B cell (primary cell): ENCODE data around the gene LDLRAD3.

Experiments used
- CTCF ChIP-seq: fragments of 200-600 bp; IDR thresholded peaks from one replicate; pipeline ENCODE4 v1.8.0; 2022; ENCODE audit warnings: antibody characterized with exemption, mild to moderate bottlenecking
- EZH2 ChIP-seq: IDR thresholded peaks from 2 replicates; pipeline ENCODE4 v1.6.1; 2012; ENCODE audit warnings: borderline replicate concordance, low read depth, mild to moderate bottlenecking, moderate library complexity, low read length; ENCODE audit not compliant: insufficient read depth, poor library complexity, severe bottlenecking

DNA sequence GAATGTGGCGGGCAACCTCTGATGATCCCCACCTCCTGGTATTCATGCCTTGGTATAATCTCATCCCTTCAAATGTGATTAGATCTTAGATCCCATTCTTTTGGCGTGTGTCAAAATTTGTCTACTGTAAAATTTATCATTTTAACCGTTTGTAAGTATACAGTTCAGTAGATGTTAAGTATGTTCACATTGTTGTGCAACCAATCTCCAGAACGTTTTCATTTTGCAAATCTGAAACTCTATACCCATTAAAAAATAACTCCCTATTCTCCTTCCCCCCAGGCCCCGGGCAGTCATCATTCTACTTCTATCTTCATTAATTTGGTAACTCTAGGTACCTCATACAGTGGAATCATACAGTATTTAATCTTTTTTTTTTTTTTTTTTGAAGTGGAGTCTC lies 159.0 kb downstream of the LDLRAD3 start:
- TF ChIP-seq CTCF: no peak
- TF ChIP-seq EZH2: no peak
